NOMO-1 (cell line): ENCODE data around the gene SASH1.
"Not testable (repeated sequence)": the region's sequence is repeated elsewhere in the genome, so short reads cannot be mapped to it uniquely, and the experiment has no call there.

Experiments
- DNase-seq, 2 experiments: peaks; one replicate each; lab custom pipeline; 2025; ENCODE audit not compliant: unreplicated experiment in 2 of 2; lab: John Stamatoyannopoulos, UW

SASH1 gene

DNA sequence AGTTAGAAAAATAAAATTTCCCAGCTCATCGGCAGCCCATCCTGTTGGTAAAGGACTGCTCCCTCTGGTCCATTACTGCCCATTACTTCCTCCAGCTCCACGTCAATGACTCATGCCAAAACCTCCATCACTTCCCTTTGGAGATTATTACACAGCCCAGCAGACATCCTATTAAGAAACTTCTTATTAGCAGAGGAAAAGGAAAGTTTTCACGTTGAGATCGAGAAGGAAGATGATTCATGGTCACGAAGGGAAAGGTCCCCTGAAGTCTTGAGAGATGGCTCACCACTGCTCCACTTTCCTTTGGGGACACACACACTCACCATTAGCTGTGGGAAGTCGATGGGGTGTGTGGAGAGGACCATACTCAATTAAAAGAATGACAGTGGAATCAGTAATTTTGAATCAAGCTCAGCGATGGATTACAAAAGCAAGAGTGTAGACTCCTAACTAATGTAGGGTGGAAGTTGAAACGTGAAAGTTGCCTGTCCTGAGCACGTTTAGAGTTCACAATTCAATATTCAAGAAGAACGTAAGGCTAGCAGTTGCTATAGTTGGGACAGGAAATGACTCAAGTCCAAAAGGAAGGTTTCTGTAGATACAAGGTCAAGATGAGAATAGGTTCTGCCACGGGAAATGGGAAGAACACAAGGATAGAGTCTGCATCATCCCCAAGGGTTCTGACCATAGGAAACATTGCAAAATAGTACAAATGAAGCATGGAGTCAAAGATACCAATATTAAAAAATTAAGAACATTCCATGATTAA, 21.6 kb downstream of the SASH1 start:
- peak; percentile 42 to 64 for DNase-seq

- DNase-seq = peak in 1 of 2 experiments; percentile 54
Observed at GRCh38 chr6:148365041-148365440, 22.4 kb downstream of the SASH1 start.

DNA sequence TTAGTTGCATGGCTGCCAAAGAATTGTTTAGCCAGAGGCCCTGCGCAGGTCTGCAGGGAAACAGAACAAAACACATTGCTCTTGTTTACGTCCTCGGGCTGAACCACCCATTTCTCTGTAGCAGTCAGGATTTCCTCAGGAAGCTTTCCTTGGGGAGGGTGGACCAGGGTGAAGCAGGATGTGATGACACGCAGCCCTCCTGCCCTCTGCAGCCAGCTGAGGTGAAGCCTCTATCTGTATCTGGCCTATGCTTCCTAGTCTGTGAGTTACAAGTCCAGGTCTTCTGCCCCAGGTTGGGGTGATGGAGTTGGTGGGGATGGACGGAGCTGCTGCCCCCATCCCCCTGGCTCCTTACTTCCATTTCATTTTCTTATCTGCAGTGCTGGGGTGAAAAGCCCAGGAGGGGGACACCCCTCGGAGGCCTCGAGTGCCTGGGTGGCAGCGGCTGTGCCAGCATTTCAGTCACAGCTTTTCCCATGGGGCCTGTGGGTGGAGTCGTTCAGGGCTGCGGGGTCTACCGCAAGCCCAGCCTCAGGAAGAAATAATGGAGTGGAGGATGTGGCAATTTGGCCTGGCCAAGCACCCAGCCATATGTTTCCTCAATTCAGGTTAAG, 24.9 kb downstream of the SASH1 start:
- DNase-seq = peak; percentile 61 to 65

DNA sequence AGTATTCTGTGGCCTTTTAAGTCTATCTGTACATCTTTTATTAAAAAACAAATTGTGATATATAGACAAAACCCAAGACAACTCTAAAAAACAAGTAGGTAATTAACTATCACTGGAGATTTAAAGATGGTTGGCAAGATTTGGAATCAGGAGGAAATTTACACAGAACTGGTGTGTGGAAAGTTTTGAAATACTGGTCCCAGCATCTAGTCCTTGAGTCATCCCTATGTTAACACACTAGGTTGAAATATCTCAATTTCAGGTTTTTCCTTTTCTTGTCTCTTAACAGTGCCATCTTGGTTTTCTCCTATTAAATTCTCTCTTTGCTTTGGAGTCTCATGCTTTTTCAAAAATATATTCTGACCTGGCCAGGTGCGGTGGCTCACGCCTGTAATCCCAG, 27.5 kb downstream of the SASH1 start:
- DNase-seq = no peak

GRCh38 chr6:148374040-148374774, 31.6 kb downstream of the SASH1 start:
- no peak for DNase-seq

GRCh38 chr6:148375401-148375800, 32.8 kb downstream of the SASH1 start:
- DNase-seq = no peak

DNA sequence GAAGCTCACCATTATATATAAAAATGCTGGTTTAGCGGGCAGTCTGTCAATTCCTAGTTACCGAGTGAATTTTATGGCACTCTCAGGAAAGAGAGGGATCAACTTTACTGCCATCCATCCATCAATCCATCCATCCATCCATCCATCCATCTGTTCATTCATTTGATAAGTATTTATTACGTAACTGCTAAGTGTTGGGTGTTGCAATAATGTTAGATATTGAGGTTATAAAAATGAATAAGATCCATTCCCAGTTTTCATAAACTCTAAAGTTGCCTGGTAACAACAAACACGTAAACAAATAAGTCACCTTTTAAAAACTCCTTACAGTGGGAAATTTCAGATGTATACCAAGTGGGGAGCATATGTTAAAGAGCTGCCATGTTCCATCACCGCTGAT, 36.8 kb downstream of the SASH1 start:
- DNase-seq = no peak

DNA sequence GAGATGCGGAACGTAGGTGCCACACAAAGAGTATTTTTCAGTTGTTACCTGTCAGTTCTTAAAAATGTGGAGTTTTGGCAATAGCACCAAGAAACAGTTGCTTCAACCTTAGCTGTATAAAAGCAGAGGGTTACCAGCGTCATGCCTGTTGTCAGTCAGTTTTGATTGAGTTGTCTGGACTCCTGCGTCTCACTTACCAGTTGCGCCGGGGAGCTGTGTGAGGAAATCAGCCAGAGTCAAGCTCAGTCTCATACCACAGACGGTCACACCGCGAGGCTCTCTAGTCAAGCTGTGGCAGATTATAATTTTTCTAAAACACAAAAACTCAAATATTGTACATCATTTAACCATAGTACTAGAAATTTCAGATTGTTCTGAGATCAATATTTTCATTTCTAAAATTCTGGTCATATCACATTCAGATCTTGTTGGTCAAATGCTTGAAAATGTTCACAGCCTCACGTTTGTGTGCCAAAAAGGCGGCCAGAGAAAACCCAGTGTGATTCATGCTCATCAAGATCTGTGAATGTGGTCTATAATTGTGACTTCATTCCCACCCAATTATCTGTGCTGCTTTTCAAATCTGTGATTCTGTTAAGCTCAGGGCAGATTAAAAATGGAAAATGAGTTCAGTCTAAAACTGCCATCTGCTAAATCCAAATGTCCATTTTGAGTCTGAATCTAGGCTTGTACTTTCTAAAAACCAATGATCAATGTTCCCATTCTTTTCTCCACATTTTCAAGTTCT, 37.5 kb downstream of the SASH1 start:
- DNase-seq = peak in 1 of 2 experiments; percentile 23

DNA sequence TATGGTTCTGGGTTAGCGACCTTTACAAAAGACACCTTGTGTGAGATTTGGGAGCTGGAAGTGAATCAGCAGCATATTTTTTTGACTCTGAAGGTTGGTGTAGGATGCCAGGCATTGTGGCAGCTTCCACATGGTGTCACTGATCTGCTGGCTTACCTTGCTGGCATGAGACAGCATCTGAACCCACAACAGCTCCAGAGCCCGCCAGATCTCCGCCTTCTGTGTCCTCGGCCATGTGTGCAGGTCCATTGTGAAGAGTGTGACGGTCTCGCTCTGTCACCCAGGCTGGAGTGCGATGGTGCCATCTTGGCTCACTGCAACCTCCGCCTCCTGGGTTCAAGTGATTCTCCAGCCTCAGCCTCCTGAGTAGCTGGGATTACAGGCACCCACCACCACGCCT, 39.4 kb downstream of the SASH1 start:
- DNase-seq = not testable (repeated sequence)

- DNase-seq = peak in 1 of 2 experiments; percentile 15
Observed at GRCh38 chr6:148382861-148383260, 40.2 kb downstream of the SASH1 start.

GRCh38 chr6:148383658-148384368, 41.2 kb downstream of the SASH1 start:
- peak in 1 of 2 experiments; percentile 76 for DNase-seq

DNA sequence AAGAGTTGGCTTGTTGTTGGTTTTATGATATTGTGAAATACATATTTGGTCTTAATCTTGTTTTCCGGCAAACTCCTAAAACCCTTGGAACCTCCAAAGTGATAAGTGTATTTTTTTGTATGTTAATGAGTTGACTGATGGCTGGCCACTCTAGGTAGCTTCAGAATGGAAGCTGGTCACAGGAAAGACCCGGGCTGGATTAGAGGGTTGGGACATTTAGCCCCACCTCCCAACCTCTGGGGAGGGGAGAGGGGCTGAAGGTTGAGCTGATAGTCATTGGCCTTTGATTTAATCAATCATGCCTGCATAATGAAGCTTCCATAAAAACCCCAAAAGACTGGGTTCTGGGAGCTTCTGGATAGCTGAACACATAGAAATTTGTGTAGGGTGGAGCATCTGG, 42.7 kb downstream of the SASH1 start:
- no peak for DNase-seq

DNA sequence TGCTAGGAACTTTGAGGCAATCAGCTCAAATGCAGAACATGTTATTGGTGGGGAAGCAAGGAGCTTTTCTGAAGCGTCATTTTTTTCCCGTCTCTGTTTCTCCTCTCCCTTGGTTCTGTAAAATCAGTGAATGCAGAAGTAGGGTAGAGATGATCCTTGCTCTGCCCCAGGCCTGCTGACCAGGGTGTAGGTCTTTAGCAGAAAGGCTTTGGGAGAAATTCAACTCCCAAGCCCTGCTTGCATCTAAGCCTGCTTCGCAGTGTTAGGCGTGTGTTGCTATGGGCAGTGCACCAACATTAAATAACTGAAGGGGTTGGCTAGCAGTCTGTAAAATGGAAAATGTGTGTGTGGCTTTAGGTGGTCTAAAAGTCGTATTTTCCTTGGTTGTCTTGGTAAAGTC, 45.9 kb downstream of the SASH1 start:
- DNase-seq = no peak

- DNase-seq = no peak
Observed at GRCh38 chr6:148389086-148389485, 46.4 kb downstream of the SASH1 start.

DNA sequence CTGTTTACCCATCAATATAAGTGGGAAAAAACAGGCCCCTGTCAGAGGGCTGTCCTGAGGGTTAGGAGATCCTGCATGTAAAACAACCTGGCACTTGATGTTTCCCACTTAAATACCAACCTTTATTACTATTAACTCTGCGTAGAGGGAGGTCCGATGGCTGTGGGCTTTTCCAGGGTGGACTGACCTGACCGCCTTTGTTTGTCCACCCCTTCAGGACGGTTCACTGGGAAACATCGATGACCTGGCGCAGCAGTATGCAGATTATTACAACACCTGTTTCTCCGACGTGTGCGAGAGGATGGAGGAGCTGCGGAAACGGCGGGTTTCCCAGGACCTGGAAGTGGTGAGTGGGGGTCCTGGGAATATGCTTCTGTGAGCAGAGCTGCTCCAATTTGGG, 47.3 kb downstream of the SASH1 start:
- DNase-seq = no peak

DNA sequence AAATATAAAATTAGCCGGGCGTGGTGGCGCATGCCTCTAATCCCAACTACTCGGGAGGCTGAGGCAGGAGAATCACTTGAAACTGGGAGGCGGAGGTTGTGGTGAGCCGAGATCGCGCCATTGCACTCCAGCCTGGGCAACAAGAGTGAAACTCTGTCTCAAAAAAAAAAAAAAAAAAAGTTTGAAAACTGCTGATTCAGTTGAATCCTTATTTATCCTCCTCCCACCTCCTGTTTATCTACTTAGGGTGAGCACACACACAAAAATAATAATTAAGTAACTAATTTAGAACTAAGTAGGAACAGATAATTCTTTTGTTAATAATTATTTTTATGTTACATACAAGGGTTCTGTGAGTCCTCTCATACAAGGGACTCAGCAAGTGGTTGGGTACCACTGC, 49.5 kb downstream of the SASH1 start:
- DNase-seq = not testable (repeated sequence)

- DNase-seq = no peak
Observed at GRCh38 chr6:148392671-148393070, 50.0 kb downstream of the SASH1 start.

- DNase-seq = no peak
Observed at GRCh38 chr6:148395583-148396101, 53.0 kb downstream of the SASH1 start.

- no peak for DNase-seq
Observed at GRCh38 chr6:148396411-148396810, 53.8 kb downstream of the SASH1 start.

DNA sequence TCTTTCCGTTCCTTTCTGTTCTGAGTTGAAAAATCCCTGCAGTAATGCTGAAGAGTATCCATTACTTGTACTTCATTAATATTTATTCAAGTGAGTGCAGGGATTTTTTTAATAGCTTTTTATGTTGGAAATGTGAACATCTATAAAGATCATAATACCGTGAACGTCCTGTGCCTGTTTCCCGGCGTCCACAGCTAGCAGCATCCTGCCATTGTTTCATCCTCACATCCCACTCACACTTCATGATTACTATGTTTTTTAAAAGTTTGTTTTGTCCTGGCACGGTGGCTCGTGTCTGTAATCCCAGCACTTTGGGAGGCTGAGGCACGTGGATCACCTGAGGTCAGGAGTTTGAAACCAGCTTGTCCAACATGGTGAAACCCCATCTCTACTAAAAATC, 54.3 kb downstream of the SASH1 start:
- no peak for DNase-seq
